Thyroid gland (tissue), 4 donors: ENCODE data around the gene OR8K1. TPM values are rescaled to one million over a fixed set of nuclear protein-coding genes. Genes with fewer than 3 reads are reported as not detected.

Experiments used
- DNase-seq, 2 donors: peaks; one replicate each; pipeline ENCODE4 v3.0.0-alpha.2; 2019
- H3K27ac ChIP-seq, 3 donors: fragments of 200-600 bp; sonication (generic); 1 replicate in 2 of 3; 2 replicates in 1 of 3; pipeline ENCODE4 v1.5.1; 2016 to 2019; ENCODE audit warnings: mild to moderate bottlenecking in 1 of 3, moderate library complexity in 1 of 3
- H3K27me3 ChIP-seq: fragments of 200-600 bp; sonication (generic); one replicate; pipeline ENCODE4 v1.5.1; 2019
- H3K36me3 ChIP-seq, 2 donors: fragments of 200-600 bp; sonication (generic); one replicate each; pipeline ENCODE4 v1.5.1; 2016 to 2019
- H3K4me1 ChIP-seq, 2 donors: fragments of 200-600 bp; sonication (generic); one replicate each; pipeline ENCODE4 v1.5.1; 2017 to 2019
- H3K4me3 ChIP-seq, 3 donors: fragments of 200-600 bp; sonication (generic); replicated peaks in 1 of 3; 1 replicate in 2 of 3; 2 replicates in 1 of 3; pipeline ENCODE4 v1.5.1; 2016; ENCODE audit warnings: mild to moderate bottlenecking in 1 of 3
- H3K9me3 ChIP-seq: fragments of 200-600 bp; sonication (generic); one replicate; pipeline ENCODE4 v1.5.1; 2017
- POLR2A ChIP-seq, 2 donors: fragments of 450-650 bp; IDR thresholded peaks; one replicate each; pipeline ENCODE4 v1.6.1; 2017; ENCODE audit warnings: antibody characterized with exemption in 2 of 2, mild to moderate bottlenecking in 2 of 2, moderate library complexity in 1 of 2
- WGBS, 2 donors: methylation state at CpG; one replicate each; pipeline ENCODE4 v1.1.5; 2017; 5-methylcytosine and 5-hydroxymethylcytosine counted together
- intact Hi-C: fragments of 100-400 bp; cut with DNase I; formaldehyde crosslinking; loops from one replicate; pipeline ENCODE4 v1.15.1; 2023
- total RNA-seq, 4 donors: library from RNA; depleted of rRNA; stranded (reverse); fragments of >200 nt; gene quantifications; one replicate each; pipeline ENCODE4 v1.2.3, GENCODE V29; 2016
- TF ChIP-seq, protein P1 (sequence below), 6 experiments: fragments of 200-600 bp in 3 of 6; fragments of 450-650 bp in 3 of 6; sonication (generic) in 3 of 6; IDR thresholded peaks; one replicate each; pipeline ENCODE4 v1.5.1; 2016 to 2019; ENCODE audit warnings: antibody characterized with exemption in 6 of 6, mild to moderate bottlenecking in 2 of 6, inconsistent platforms in 1 of 6, moderate library complexity in 1 of 6

Gene OR8K1
- total RNA-seq, result not detected

DNA sequence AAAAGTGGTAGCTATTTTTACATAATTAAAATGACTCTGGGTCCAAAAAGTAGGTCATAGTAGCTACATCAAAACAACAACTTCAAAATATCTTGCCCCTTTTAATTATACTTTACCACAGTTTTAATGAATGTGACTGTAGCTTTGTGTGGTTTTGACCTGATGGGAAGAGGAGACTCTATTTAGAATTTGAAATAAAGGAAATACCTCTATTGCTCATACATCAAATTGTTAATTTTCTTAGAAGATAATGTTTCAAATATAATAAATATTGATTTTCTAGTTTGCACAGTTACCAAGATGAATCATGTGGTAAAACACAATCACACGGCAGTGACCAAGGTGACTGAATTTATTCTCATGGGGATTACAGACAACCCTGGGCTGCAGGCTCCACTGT, at the start of gene OR8K1:
OR8K1 (plus strand) TSS at position 301 of the 400 bp plus-strand sequence; CDS start at position 301, 0 bp downstream.
- intact Hi-C loops, result no loop called here
- Histone ChIP-seq H3K36me3 (no peaks in the 10 kb centered on the region), H3K4me3 (no peak within 1 kb of the TSS), H3K9me3 (no peaks in the 10 kb centered on the region), H3K4me1 (no peaks in the 10 kb centered on the region), H3K27me3 (no peaks in the 10 kb centered on the region), H3K27ac (no peak within 1 kb of the TSS)
- WGBS, 2 donors, result 79 to 94% methylated on average over 1 of the region's 1 CpG
- DNase-seq, result no peak
- no peak for TF ChIP-seq POLR2A (IDR thresholded peaks at IDR 0.05)
- TF ChIP-seq, protein P1, sequence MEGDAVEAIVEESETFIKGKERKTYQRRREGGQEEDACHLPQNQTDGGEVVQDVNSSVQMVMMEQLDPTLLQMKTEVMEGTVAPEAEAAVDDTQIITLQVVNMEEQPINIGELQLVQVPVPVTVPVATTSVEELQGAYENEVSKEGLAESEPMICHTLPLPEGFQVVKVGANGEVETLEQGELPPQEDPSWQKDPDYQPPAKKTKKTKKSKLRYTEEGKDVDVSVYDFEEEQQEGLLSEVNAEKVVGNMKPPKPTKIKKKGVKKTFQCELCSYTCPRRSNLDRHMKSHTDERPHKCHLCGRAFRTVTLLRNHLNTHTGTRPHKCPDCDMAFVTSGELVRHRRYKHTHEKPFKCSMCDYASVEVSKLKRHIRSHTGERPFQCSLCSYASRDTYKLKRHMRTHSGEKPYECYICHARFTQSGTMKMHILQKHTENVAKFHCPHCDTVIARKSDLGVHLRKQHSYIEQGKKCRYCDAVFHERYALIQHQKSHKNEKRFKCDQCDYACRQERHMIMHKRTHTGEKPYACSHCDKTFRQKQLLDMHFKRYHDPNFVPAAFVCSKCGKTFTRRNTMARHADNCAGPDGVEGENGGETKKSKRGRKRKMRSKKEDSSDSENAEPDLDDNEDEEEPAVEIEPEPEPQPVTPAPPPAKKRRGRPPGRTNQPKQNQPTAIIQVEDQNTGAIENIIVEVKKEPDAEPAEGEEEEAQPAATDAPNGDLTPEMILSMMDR (IDR thresholded peaks at IDR 0.05), result no peak

DNA sequence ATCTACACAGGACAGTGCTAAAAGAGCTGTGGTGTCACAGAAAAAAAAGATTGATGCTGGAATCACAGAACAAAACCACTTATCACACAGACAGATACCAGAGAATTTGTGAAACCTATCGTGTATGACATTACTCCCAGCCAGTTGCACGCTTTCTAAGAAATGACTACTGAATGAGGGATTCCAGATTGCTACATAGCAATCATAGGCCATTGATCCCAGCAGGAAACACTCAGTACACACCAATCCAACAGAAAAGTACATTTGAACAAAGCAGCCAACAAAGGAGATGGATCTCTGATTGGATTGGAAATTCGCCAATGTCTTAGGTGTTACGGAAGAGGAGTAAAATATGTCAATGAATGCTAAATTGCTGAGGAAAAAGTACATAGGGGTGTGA, 48.9 kb upstream of the OR8K1 start:
- DNase-seq, result no peak
- 83 to 85% methylated on average over 4 of the region's 4 CpGs for WGBS, 2 donors
- no peaks in the 10 kb centered on the region for H3K27me3 ChIP-seq
- H3K4me1 ChIP-seq, result no peaks in the 10 kb centered on the region
- TF ChIP-seq, protein P1 (IDR thresholded peaks at IDR 0.05), result no peak
- no peak for TF ChIP-seq POLR2A (IDR thresholded peaks at IDR 0.05)
- H3K4me3 ChIP-seq, result no peak overlapping the region
- no peaks in the 10 kb centered on the region for H3K9me3 ChIP-seq
- intact Hi-C loops, result no loop called here
- H3K36me3 ChIP-seq, result no peaks in the 10 kb centered on the region
- no peak overlapping the region for H3K27ac ChIP-seq

DNA sequence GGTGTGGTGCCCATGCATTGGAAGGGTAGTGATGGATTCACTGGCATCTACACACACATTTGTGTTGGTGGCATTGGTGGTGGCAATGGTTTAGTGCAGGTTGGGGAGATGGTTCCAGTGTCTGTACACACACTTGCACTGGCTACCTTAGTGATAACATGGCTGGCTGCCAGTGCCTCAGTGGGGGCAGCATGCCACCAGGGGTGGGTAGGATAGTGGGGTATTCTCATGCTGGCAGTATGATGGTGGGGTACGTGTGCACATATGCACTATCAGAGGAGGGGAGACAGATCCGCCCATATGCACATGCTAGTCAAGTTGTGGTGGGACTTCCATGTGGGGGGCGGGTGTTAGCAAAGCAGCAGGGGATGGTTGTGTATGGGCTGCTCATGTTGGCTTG, 38.0 kb upstream of the OR8K1 start:
- Histone ChIP-seq H3K36me3 (no peaks in the 10 kb centered on the region), H3K4me1 (no peaks in the 10 kb centered on the region), H3K27me3 (no peaks in the 10 kb centered on the region), H3K27ac (no peak overlapping the region), H3K4me3 (no peak overlapping the region), H3K9me3 (no peaks in the 10 kb centered on the region)
- intact Hi-C loops, result no loop called here
- DNase-seq, result no peak
- 88 to 100% methylated on average over 1 to 3 of the region's 3 CpGs for WGBS, 2 donors
- TF ChIP-seq, protein P1 (IDR thresholded peaks at IDR 0.05), result no peak
- TF ChIP-seq POLR2A (IDR thresholded peaks at IDR 0.05), result no peak

DNA sequence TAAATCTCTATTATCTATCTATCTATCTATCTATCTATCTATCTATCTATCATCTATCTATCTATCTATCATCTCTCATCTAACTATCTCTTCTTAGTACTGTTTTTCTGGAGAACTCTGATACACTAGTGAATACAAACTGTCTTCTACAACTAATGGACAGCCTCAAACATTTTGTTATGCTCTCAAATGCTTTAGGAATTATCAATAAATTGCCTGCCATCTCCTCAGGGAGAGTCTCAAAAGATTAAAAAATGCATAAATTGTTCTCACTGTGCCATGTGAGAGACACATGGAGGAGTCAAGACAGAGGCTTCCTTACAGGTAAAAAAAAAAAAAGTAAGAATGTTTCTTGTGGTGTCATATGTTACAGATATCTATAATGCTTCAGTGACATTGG, 31.0 kb upstream of the OR8K1 start, which contains the start of gene OR8K3:
OR8K3 (plus strand) TSS at position 301 of the 400 bp plus-strand sequence. CDS start 3,163 bp downstream, outside the sequence.
- Histone ChIP-seq H3K4me3 (no peak within 1 kb of the TSS), H3K36me3 (no peaks in the 10 kb centered on the region), H3K4me1 (no peaks in the 10 kb centered on the region), H3K9me3 (no peaks in the 10 kb centered on the region), H3K27me3 (no peaks in the 10 kb centered on the region), H3K27ac (no peak within 1 kb of the TSS)
- DNase-seq, result no peak
- TF ChIP-seq, protein P1 (IDR thresholded peaks at IDR 0.05), result no peak
- TF ChIP-seq POLR2A (IDR thresholded peaks at IDR 0.05), result no peak
- intact Hi-C loops, result no loop called here

DNA sequence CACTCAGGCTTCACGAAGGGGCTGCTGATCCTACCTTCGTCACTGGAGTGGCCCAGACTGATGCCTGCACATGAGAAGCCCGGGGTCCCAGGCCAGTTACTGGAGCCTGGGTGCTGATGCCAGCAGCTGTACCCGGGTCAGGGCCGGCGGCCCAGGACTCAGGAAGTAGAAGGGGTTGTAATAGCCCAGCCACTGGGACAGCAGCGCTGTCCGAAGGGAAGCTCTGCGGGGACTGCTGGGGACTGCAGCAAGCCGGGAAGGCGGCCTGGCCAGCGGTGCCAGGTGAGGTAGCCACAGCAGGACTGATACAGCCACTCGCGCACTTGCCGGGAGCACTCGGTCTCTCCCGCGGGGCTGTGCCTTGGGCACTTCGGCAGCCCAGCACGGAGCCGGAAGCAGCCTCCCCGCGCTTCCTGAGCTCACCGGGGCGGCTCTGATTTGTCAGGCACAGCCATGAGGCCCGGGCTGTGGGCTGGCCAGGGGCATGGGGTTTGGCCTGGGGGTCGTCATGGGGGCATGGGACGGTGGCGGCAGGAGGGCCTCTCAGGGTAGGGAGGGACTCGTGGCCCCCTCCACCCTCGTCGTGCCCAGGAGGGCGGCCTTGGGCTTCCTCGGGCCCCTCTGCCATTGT, 13.9 kb upstream of the OR8K1 start:
- no peaks in the 10 kb centered on the region for H3K9me3 ChIP-seq
- no peaks in the 10 kb centered on the region for H3K36me3 ChIP-seq
- no peak overlapping the region for H3K4me3 ChIP-seq
- intact Hi-C loops, result no loop called here
- H3K27me3 ChIP-seq, result no peaks in the 10 kb centered on the region
- no peak overlapping the region for H3K27ac ChIP-seq
- 86 to 88% methylated on average over 14 to 18 of the region's 34 CpGs for WGBS, 2 donors
- no peak for TF ChIP-seq POLR2A (IDR thresholded peaks at IDR 0.05)
- TF ChIP-seq, protein P1 (IDR thresholded peaks at IDR 0.05), result no peak
- DNase-seq, result no peak
- H3K4me1 ChIP-seq, result no peaks in the 10 kb centered on the region
